Choroid plexus epithelial cell (primary cell): ENCODE data around the gene RNF167.

Experiments used
- DNase-seq: peaks from one replicate; pipeline ENCODE4 v3.0.0-alpha.2; 2010; ENCODE audit warnings: low read depth
- H3K4me3 ChIP-seq: 2 replicates; pipeline ENCODE4 v1.5.1; 2011; ENCODE audit warnings: low read depth, mild to moderate bottlenecking, control low read depth, low read length, moderate library complexity
- CTCF ChIP-seq: conservative IDR thresholded peaks from 2 replicates; pipeline ENCODE4 v1.5.1; 2011; ENCODE audit warnings: low read depth, mild to moderate bottlenecking, control low read depth, inconsistent platforms, low read length, moderate library complexity

The RNF167 gene

GRCh38 chr17:4947010-4947410, 6.9 kb downstream of the RNF167 start:
- TF ChIP-seq CTCF = no peak
- no peak for DNase-seq

GRCh38 chr17:4947411-4948165, 7.5 kb downstream of the RNF167 start:
- peak overlapping the region; percentile 99 for H3K4me3 ChIP-seq
- TF ChIP-seq CTCF = no peak
- DNase-seq = peak; percentile 64

More at GRCh38 chr17:4947010-4947410, 6.9 kb downstream of the RNF167 start:
- peak overlapping the region; percentile 99 for H3K4me3 ChIP-seq

- TF ChIP-seq CTCF = no peak
- peak within 1 kb of the TSS; percentile 99 for H3K4me3 ChIP-seq
- DNase-seq = peak; percentile 97
Measured at GRCh38 chr17:4948166-4948930, 8.3 kb downstream of the RNF167 start, which contains the start of gene PFN1. Gene PFN1, minus strand, starts transcription at chr17:4948530. Its CDS starts 136 bp downstream, at chr17:4948394.

- H3K4me3 ChIP-seq = peak overlapping the region; percentile 99
- peak; percentile 94 for DNase-seq
- TF ChIP-seq CTCF = no peak
Measured at GRCh38 chr17:4948931-4949320, 8.9 kb downstream of the RNF167 start.

- DNase-seq = peak; percentile 84
- no peak for TF ChIP-seq CTCF
- peak overlapping the region; percentile 99 for H3K4me3 ChIP-seq
Measured at GRCh38 chr17:4949321-4950074, 9.4 kb downstream of the RNF167 start.

- no peak for DNase-seq
- TF ChIP-seq CTCF = no peak
- H3K4me3 ChIP-seq = peak overlapping the region; percentile 45
Measured at GRCh38 chr17:4950075-4950745, 10.1 kb downstream of the RNF167 start.
